Natural killer cell (primary cell): ENCODE results near the gene CSNK1G1. TPM values are rescaled to one million over a fixed set of nuclear protein-coding genes. Genes with fewer than 3 reads are reported as not detected.
A peak's percentile ranks its signal among the peaks of the same experiment; 100 is the strongest.

Source experiments
- ATAC-seq, 3 donors: fragments of 150-1000 bp in 2 of 3; fragments of 200-7000 bp in 1 of 3; cut with Tn5 transposase; 1 replicate in 1 of 3; 2 replicates in 2 of 3; pipeline ENCODE4 v1.10.0; 2021; ENCODE audit warnings: mild to moderate bottlenecking in 2 of 3, moderate library complexity in 2 of 3
- DNase-seq, 2 donors: peaks; one replicate each; pipeline versions ENCODE4 v3.0.0 to v3.0.0-alpha.2; 2013 to 2021; ENCODE audit warnings: mixed read lengths in 1 of 2
- H3K27ac ChIP-seq: one replicate; pipeline ENCODE4 v1.5.1; 2013; ENCODE audit warnings: mild to moderate bottlenecking, low read length
- H3K27me3 ChIP-seq: one replicate; pipeline ENCODE4 v1.6.1; 2013; ENCODE audit warnings: low read length; ENCODE audit not compliant: control insufficient read depth, insufficient read depth
- H3K36me3 ChIP-seq: one replicate; pipeline ENCODE4 v1.6.1; 2013; ENCODE audit warnings: low read length; ENCODE audit not compliant: control insufficient read depth, insufficient read depth
- H3K4me1 ChIP-seq: one replicate; pipeline ENCODE4 v1.6.1; 2013; ENCODE audit warnings: low read length; ENCODE audit not compliant: control insufficient read depth, insufficient read depth
- H3K4me3 ChIP-seq: one replicate; pipeline ENCODE4 v1.5.1; 2013; ENCODE audit warnings: low read length
- H3K9me3 ChIP-seq: one replicate; pipeline ENCODE4 v1.6.1; 2013; ENCODE audit warnings: low read length; ENCODE audit not compliant: control insufficient read depth, insufficient read depth
- H3K27ac Mint-ChIP-seq, 2 donors: one replicate each; pipeline ENCODE4 v1.8.0; 2022; ENCODE audit warnings: mild to moderate bottlenecking in 2 of 2, mixed read lengths in 2 of 2, moderate library complexity in 1 of 2
- H3K27me3 Mint-ChIP-seq, 2 donors: one replicate each; pipeline ENCODE4 v1.8.0; 2022; ENCODE audit warnings: low read depth in 2 of 2, mixed read lengths in 2 of 2
- H3K36me3 Mint-ChIP-seq: one replicate; pipeline ENCODE4 v1.8.0; 2022; ENCODE audit warnings: mixed read lengths
- H3K4me1 Mint-ChIP-seq, 2 donors: one replicate each; pipeline ENCODE4 v1.8.0; 2022; ENCODE audit warnings: mixed read lengths in 2 of 2
- H3K4me3 Mint-ChIP-seq: one replicate; pipeline ENCODE4 v1.8.0; 2022; ENCODE audit warnings: mild to moderate bottlenecking, moderate library complexity, mixed read lengths
- H3K9me3 Mint-ChIP-seq, 2 donors: one replicate each; pipeline ENCODE4 v1.8.0; 2022; ENCODE audit warnings: mixed read lengths in 2 of 2
- CTCF ChIP-seq: fragments of 200-600 bp; IDR thresholded peaks from one replicate; pipeline ENCODE4 v1.8.0; 2022; ENCODE audit warnings: antibody characterized with exemption
- WGBS: methylation state at CpG from one replicate; pipeline ENCODE4 v1.1.7; 2013; ENCODE audit warnings: missing lambda C conversion rate; ENCODE audit not compliant: insufficient coverage; 5-methylcytosine and 5-hydroxymethylcytosine counted together
- intact Hi-C: fragments of 100-400 bp; cut with micrococcal nuclease; formaldehyde crosslinking; loops from one replicate; pipeline ENCODE4 v1.14.2; 2022
- total RNA-seq, 4 donors: library from RNA; stranded (reverse); fragments of 120-200 nt in 1 of 4; gene quantifications; one replicate each; pipeline versions ENCODE4 v1.2.3 to v1.2.4, GENCODE V29; 2013 to 2022

The CSNK1G1 gene
- total RNA-seq, 3 donors from 2014 or later (not counting 1 experiment from before 2014, with no cell fraction given): 26.2 to 36.8 (median 34.0) TPM

GRCh38 chr15:64263567-64263966 lies 92.4 kb downstream of the CSNK1G1 start:
- H3K36me3 Mint-ChIP-seq: no peaks in the 10 kb centered on the region
- H3K4me3 Mint-ChIP-seq: no peak overlapping the region
- no peak overlapping the region for H3K27ac Mint-ChIP-seq
- DNase-seq: no peak
- no peaks in the 10 kb centered on the region for H3K36me3 ChIP-seq
- peaks cover 6% of the 10 kb centered on the region for H3K4me1 ChIP-seq
- ATAC-seq: no peak
- H3K27ac ChIP-seq: no peak overlapping the region
- H3K4me3 ChIP-seq: no peak overlapping the region
- 43% methylated on average over 1 of the region's 2 CpGs for WGBS
- peaks cover 31 to 45% of the 10 kb centered on the region in 2 donors for H3K4me1 Mint-ChIP-seq
- H3K9me3 Mint-ChIP-seq: no peaks in the 10 kb centered on the region
- H3K27me3 ChIP-seq: no peaks in the 10 kb centered on the region
- no peak for TF ChIP-seq CTCF
- no peaks in the 10 kb centered on the region for H3K27me3 Mint-ChIP-seq
- no peaks in the 10 kb centered on the region for H3K9me3 ChIP-seq
- intact Hi-C loops: no loop called here

GRCh38 chr15:64256051-64256450 lies 99.9 kb downstream of the CSNK1G1 start:
- H3K36me3 ChIP-seq: no peaks in the 10 kb centered on the region
- ATAC-seq: no peak
- H3K9me3 Mint-ChIP-seq: no peaks in the 10 kb centered on the region

GRCh38 chr15:64251658-64252057 lies 104.3 kb downstream of the CSNK1G1 start:
- Mint-ChIP-seq H3K9me3 (no peaks in the 10 kb centered on the region), H3K4me3 (no peak overlapping the region), H3K4me1 (peaks cover 26 to 41% of the 10 kb centered on the region in 2 donors), H3K36me3 (no peaks in the 10 kb centered on the region), H3K27ac (peak overlapping the region in 1 of 2 donors; percentile 55), H3K27me3 (no peaks in the 10 kb centered on the region)
- Histone ChIP-seq H3K4me3 (no peak overlapping the region), H3K4me1 (no peaks in the 10 kb centered on the region), H3K36me3 (no peaks in the 10 kb centered on the region), H3K27me3 (no peaks in the 10 kb centered on the region), H3K9me3 (no peaks in the 10 kb centered on the region), H3K27ac (no peak overlapping the region)
- intact Hi-C loops: no loop called here
- ATAC-seq: no peak
- no peak for DNase-seq
- TF ChIP-seq CTCF: no peak

More at GRCh38 chr15:64256051-64256450, 99.9 kb downstream of the CSNK1G1 start:
- H3K27ac ChIP-seq: no peak overlapping the region
- WGBS: 23% methylated on average over 2 of the region's 3 CpGs
- intact Hi-C loops: no loop called here
- H3K4me1 Mint-ChIP-seq: peaks cover 15 to 21% of the 10 kb centered on the region in 2 donors
- no peaks in the 10 kb centered on the region for H3K9me3 ChIP-seq
- peak overlapping the region in 1 of 2 donors; percentile 20 for H3K27ac Mint-ChIP-seq
- H3K27me3 Mint-ChIP-seq: no peaks in the 10 kb centered on the region
- H3K4me3 Mint-ChIP-seq: no peak overlapping the region
- no peak for DNase-seq
- no peaks in the 10 kb centered on the region for H3K4me1 ChIP-seq
- TF ChIP-seq CTCF: no peak
- H3K36me3 Mint-ChIP-seq: no peaks in the 10 kb centered on the region
- no peak overlapping the region for H3K4me3 ChIP-seq
- no peaks in the 10 kb centered on the region for H3K27me3 ChIP-seq

GRCh38 chr15:64251121-64251520 lies 104.9 kb downstream of the CSNK1G1 start:
- peak overlapping the region in 1 of 2 donors; percentile 55 for H3K27ac Mint-ChIP-seq

More at GRCh38 chr15:64251121-64251520, 104.9 kb downstream of the CSNK1G1 start:
- Mint-ChIP-seq H3K36me3 (no peaks in the 10 kb centered on the region), H3K4me1 (peaks cover 31 to 36% of the 10 kb centered on the region in 2 donors), H3K4me3 (no peak overlapping the region), H3K9me3 (no peaks in the 10 kb centered on the region), H3K27me3 (no peaks in the 10 kb centered on the region)
- Histone ChIP-seq H3K27ac (no peak overlapping the region), H3K4me1 (no peaks in the 10 kb centered on the region), H3K27me3 (no peaks in the 10 kb centered on the region), H3K9me3 (no peaks in the 10 kb centered on the region), H3K36me3 (no peaks in the 10 kb centered on the region), H3K4me3 (no peak overlapping the region)
- DNase-seq (peak in 1 of 2 donors; percentile 31), ATAC-seq (peak in 2 of 3 donors; percentile 27 to 62)
- TF ChIP-seq CTCF: no peak
- 0% methylated on average over 1 of the region's 2 CpGs for WGBS
- intact Hi-C loops: no loop called here
